Measurements from ENCODE around the gene PACRG.

DNA sequence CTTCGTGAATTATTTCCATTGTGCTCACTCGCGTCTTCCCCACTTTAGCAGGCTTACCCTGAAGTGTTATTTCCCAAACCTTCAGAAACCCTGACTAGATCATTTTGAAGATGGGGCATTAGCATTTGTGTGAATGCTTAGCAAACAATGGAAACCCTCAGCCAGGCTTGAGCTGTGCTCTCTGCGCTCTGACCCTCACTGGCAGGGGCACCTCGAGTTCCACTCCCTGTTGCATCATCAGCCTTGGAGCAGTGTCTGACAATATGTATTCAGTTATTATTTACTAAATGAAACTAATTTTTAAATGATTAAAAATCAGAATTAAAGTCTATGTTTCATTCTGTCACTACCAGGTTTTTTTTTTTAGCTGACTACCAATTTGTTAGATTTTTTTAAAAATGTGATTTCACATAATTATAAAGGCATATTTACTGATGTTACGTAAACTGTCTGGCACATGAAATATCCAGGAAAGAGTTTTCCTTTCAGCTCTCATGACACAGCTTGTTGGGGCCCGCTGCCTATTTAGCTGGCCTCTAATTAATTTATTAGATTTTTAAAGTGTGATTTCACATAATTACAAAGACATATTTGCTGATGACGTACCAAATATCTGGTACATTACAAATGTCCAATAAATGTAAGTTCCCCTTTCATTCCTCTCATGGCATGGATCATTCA is 155.2 kb downstream of the PACRG start:
- no peak for TF ChIP-seq EGR1 (IDR thresholded peaks at IDR 0.05; ENCODE audit: borderline replicate concordance, low read depth, low read length)
- no peak for TF ChIP-seq ZNF274 (IDR thresholded peaks at IDR 0.05; ENCODE audit: borderline replicate concordance, extremely low read depth, low read length)
- TF ChIP-seq SRF (IDR thresholded peaks at IDR 0.05; ENCODE audit: low read depth, low read length) = no peak
- no peak for TF ChIP-seq EZH2 (IDR thresholded peaks at IDR 0.05; ENCODE audit: low read depth, low read length, severe bottlenecking)
